K562 (cell line): Measurements from ENCODE around the gene APOC4. TPM values are rescaled to one million over a fixed set of nuclear protein-coding genes. Genes with fewer than 3 reads are reported as not detected.

Experiments
- CBX5 ChIP-seq: IDR thresholded peaks from 2 replicates; pipeline ENCODE4 v1.6.1; 2014; ENCODE audit warnings: low read depth, borderline replicate concordance
- E2F3 ChIP-seq: fragments of 250-450 bp; sonication (Bioruptor Pico); IDR thresholded peaks from 2 replicates; pipeline ENCODE4 v1.4.0; 2020; ENCODE audit warnings: mild to moderate bottlenecking
- HMGN3 ChIP-seq: IDR thresholded peaks from 2 replicates; pipeline ENCODE4 v1.6.1; 2011; ENCODE audit warnings: borderline replicate concordance, low read depth, mild to moderate bottlenecking, mixed read lengths, low read length; ENCODE audit not compliant: insufficient read length; ENCODE audit errors: extremely low read depth
- KAT7 ChIP-seq: sonication (generic); formaldehyde crosslinking; IDR thresholded peaks from 2 replicates; pipeline ENCODE4 v1.8.0; 2022; ENCODE audit warnings: missing genetic modification reagents, mild to moderate bottlenecking, borderline replicate concordance
- L3MBTL2 ChIP-seq: fragments of 450-650 bp; IDR thresholded peaks from 2 replicates; pipeline ENCODE4 v1.6.1; 2016; ENCODE audit warnings: mild to moderate bottlenecking, moderate library complexity
- LEF1 ChIP-seq: fragments of 450-650 bp; IDR thresholded peaks from 2 replicates; pipeline ENCODE4 v1.6.1; 2016; ENCODE audit warnings: mild to moderate bottlenecking
- MCM5 ChIP-seq: fragments of 450-650 bp; IDR thresholded peaks from 2 replicates; pipeline ENCODE4 v1.6.1; 2016; ENCODE audit warnings: low read depth
- MTF1 ChIP-seq: fragments of 250-450 bp; sonication (Bioruptor Pico); IDR thresholded peaks from 2 replicates; pipeline ENCODE4 v1.9.0; 2021; ENCODE audit warnings: moderate library complexity, mild to moderate bottlenecking, inconsistent platforms, borderline replicate concordance
- MXI1 ChIP-seq: IDR thresholded peaks from 2 replicates; pipeline ENCODE4 v1.6.1; 2011; ENCODE audit warnings: low read depth, mild to moderate bottlenecking, improper control_type of control experiment, low read length
- NFE2L1 ChIP-seq: fragments of 450-650 bp; IDR thresholded peaks from 2 replicates; pipeline ENCODE4 v1.6.1; 2016; ENCODE audit warnings: missing genetic modification characterization, low read depth, mild to moderate bottlenecking, missing compliant biosample characterization, moderate library complexity, borderline replicate concordance
- PURB ChIP-seq: sonication (generic); formaldehyde crosslinking; IDR thresholded peaks from 2 replicates; pipeline ENCODE4 v1.9.0; 2021; ENCODE audit warnings: low read depth, mild to moderate bottlenecking, missing genetic modification reagents
- TSC22D4 ChIP-seq: fragments of 450-650 bp; IDR thresholded peaks from 2 replicates; pipeline ENCODE4 v1.6.1; 2016; ENCODE audit warnings: missing genetic modification characterization, missing biosample characterization, control low read depth
- polyA plus RNA-seq, 8 experiments: library from polyadenylated mRNA; depleted of rRNA in 4 of 8; stranded (reverse) in 5 of 8; unstranded in 3 of 8; fragments of >200 nt; fragmentation: Nextera tagmentation in 2 of 8; fragmentation: Illumina TruSeq in 1 of 8; extraction: Ambion mirVana in 2 of 8; extraction: Trizol in 1 of 8; gene quantifications; 2 replicates each; pipeline versions ENCODE4 v1.2.1 to v1.2.3, GENCODE V29; 2011 to 2014; ENCODE audit warnings: inconsistent platforms in 1 of 8, missing spikeins in 1 of 8
- total RNA-seq, 7 experiments: library from RNA; depleted of rRNA in 6 of 7; stranded (reverse); fragments of >200 nt in 6 of 7; fragmentation: Illumina TruSeq in 2 of 7; extraction: Trizol in 2 of 7; gene quantifications; 2 replicates each; pipeline versions ENCODE4 v1.2.1 to v1.2.3, GENCODE V29; 2011 to 2021; ENCODE audit warnings: low replicate concordance in 1 of 7
- TF ChIP-seq, protein P1 (sequence below): fragments of 200-600 bp; sonication (generic); IDR thresholded peaks from one replicate; pipeline ENCODE4 v1.6.1; 2012; ENCODE audit warnings: mild to moderate bottlenecking, low read depth, low read length, inconsistent platforms
- TF ChIP-seq, protein P2 (sequence below): sonication (generic); formaldehyde crosslinking; IDR thresholded peaks from 2 replicates; pipeline ENCODE4 v1.8.1; 2023; ENCODE audit warnings: mild to moderate bottlenecking, missing genetic modification reagents

APOC4 gene
- total and polyA plus RNA-seq, 9 of the 15 experiments (the other 6 are each of a cell fraction or from before 2014, with no cell fraction given), result 0.46 TPM; not detected in 8

- TF ChIP-seq, protein P1, sequence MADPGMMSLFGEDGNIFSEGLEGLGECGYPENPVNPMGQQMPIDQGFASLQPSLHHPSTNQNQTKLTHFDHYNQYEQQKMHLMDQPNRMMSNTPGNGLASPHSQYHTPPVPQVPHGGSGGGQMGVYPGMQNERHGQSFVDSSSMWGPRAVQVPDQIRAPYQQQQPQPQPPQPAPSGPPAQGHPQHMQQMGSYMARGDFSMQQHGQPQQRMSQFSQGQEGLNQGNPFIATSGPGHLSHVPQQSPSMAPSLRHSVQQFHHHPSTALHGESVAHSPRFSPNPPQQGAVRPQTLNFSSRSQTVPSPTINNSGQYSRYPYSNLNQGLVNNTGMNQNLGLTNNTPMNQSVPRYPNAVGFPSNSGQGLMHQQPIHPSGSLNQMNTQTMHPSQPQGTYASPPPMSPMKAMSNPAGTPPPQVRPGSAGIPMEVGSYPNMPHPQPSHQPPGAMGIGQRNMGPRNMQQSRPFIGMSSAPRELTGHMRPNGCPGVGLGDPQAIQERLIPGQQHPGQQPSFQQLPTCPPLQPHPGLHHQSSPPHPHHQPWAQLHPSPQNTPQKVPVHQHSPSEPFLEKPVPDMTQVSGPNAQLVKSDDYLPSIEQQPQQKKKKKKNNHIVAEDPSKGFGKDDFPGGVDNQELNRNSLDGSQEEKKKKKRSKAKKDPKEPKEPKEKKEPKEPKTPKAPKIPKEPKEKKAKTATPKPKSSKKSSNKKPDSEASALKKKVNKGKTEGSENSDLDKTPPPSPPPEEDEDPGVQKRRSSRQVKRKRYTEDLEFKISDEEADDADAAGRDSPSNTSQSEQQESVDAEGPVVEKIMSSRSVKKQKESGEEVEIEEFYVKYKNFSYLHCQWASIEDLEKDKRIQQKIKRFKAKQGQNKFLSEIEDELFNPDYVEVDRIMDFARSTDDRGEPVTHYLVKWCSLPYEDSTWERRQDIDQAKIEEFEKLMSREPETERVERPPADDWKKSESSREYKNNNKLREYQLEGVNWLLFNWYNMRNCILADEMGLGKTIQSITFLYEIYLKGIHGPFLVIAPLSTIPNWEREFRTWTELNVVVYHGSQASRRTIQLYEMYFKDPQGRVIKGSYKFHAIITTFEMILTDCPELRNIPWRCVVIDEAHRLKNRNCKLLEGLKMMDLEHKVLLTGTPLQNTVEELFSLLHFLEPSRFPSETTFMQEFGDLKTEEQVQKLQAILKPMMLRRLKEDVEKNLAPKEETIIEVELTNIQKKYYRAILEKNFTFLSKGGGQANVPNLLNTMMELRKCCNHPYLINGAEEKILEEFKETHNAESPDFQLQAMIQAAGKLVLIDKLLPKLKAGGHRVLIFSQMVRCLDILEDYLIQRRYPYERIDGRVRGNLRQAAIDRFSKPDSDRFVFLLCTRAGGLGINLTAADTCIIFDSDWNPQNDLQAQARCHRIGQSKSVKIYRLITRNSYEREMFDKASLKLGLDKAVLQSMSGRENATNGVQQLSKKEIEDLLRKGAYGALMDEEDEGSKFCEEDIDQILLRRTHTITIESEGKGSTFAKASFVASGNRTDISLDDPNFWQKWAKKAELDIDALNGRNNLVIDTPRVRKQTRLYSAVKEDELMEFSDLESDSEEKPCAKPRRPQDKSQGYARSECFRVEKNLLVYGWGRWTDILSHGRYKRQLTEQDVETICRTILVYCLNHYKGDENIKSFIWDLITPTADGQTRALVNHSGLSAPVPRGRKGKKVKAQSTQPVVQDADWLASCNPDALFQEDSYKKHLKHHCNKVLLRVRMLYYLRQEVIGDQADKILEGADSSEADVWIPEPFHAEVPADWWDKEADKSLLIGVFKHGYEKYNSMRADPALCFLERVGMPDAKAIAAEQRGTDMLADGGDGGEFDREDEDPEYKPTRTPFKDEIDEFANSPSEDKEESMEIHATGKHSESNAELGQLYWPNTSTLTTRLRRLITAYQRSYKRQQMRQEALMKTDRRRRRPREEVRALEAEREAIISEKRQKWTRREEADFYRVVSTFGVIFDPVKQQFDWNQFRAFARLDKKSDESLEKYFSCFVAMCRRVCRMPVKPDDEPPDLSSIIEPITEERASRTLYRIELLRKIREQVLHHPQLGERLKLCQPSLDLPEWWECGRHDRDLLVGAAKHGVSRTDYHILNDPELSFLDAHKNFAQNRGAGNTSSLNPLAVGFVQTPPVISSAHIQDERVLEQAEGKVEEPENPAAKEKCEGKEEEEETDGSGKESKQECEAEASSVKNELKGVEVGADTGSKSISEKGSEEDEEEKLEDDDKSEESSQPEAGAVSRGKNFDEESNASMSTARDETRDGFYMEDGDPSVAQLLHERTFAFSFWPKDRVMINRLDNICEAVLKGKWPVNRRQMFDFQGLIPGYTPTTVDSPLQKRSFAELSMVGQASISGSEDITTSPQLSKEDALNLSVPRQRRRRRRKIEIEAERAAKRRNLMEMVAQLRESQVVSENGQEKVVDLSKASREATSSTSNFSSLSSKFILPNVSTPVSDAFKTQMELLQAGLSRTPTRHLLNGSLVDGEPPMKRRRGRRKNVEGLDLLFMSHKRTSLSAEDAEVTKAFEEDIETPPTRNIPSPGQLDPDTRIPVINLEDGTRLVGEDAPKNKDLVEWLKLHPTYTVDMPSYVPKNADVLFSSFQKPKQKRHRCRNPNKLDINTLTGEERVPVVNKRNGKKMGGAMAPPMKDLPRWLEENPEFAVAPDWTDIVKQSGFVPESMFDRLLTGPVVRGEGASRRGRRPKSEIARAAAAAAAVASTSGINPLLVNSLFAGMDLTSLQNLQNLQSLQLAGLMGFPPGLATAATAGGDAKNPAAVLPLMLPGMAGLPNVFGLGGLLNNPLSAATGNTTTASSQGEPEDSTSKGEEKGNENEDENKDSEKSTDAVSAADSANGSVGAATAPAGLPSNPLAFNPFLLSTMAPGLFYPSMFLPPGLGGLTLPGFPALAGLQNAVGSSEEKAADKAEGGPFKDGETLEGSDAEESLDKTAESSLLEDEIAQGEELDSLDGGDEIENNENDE, result no peak
- TF ChIP-seq HMGN3, result no peak
- no peak for TF ChIP-seq CBX5
- TF ChIP-seq, protein P2, sequence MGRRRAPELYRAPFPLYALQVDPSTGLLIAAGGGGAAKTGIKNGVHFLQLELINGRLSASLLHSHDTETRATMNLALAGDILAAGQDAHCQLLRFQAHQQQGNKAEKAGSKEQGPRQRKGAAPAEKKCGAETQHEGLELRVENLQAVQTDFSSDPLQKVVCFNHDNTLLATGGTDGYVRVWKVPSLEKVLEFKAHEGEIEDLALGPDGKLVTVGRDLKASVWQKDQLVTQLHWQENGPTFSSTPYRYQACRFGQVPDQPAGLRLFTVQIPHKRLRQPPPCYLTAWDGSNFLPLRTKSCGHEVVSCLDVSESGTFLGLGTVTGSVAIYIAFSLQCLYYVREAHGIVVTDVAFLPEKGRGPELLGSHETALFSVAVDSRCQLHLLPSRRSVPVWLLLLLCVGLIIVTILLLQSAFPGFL (CRISPR knock-in tag), result no peak
- no peak for TF ChIP-seq E2F3 (CRISPR knock-in tag)
- no peak for TF ChIP-seq NFE2L1 (tag)
- no peak for TF ChIP-seq MXI1
- TF ChIP-seq PURB (CRISPR knock-in tag), result no peak
- no peak for TF ChIP-seq LEF1
- TF ChIP-seq KAT7 (CRISPR knock-in tag), result no peak
- no peak for TF ChIP-seq MCM5
- TF ChIP-seq MTF1 (CRISPR knock-in tag), result no peak
- no peak for TF ChIP-seq TSC22D4 (tag)
- TF ChIP-seq L3MBTL2, result no peak; the same call in 1 of the 2 replicates
Measured at GRCh38 chr19:44903602-44904425, 38.2 kb upstream of the APOC4 start (continued).
